NCI-H2196 treated with DMSO at 0.1 percent for 48 hours (cell line): ENCODE data around the gene CTNNA2.

Experiments used
- DNase-seq: peaks from one replicate; lab custom pipeline; 2025; ENCODE audit not compliant: unreplicated experiment; lab: John Stamatoyannopoulos, UW

CTNNA2 gene

DNA sequence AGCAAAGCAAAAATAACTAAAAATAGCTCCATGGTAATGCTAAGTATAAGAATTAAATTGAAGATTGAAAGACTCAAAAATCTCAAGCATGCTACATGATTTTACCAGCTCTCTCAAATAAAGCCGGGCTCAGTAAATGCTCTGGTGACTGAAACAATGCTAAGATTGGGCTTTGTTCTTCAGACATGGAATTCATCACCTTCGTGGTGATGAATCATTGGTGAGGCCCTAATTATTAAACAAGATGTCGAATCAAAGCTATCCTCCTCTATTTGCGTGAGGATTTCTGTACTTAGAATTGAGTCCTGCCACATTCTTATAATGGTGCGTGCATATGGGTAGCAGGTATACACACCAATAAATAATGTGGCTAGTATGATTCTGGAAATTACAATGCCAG lies 850.5 kb downstream of the CTNNA2 start:
- DNase-seq, result no peak

DNA sequence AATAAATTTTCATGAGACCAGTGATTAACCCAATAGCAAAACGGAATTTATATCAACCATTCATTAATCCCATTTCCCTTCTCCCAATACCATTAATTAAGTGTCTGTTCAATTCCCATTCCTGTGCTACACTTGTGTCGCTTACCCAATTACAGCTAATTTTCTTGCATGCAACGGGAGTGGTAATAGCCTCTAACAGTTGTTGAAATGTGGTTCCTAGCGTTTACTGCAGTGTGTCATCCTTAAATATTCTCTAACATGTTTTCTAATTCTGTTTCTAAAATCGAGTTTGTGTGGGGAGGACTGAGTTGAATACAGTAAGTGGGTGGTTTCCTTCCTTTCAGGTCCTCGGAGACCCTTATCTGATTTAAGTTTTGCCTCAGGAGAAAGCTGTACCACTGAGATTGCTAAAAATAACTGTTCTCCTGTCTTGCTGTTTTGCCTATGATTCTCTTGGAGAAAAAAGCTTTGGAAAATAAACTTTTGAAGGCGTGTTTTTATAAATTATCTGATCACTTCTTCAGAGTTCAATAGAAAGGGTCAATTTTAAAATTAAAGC lies 851.0 kb downstream of the CTNNA2 start:
- no peak for DNase-seq

DNA sequence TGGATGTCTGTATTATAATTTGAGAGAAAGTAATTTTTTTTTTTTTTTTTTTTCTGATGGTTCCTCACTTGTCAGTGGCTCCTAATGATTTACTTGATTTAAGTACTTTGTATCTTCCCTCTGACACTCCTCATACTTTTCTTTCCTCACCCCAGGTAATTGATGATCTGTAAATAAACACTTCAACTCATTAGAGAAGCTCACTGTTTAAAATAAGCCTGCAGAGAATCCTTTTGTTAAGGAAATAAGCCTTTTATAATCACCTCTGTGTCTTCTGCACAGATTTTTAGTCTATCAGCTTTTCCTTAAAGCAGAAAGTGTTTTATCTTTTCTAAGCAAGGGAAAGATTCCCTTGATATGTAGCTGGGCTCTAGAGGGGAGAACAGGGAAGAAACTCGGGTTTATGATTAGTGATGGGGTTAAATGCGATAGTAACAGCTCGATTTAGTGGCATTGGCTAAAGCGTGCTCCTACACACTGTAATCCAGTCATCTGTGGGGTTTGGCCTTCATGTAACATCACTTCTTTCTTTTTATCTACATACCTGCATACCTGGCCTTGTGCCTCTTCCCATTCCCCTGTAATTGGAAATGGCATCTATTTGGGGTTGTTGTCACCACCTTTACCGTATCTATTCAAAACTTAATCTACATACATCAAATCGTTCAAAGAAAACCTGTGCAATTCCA lies 851.8 kb downstream of the CTNNA2 start:
- DNase-seq, result no peak

DNA sequence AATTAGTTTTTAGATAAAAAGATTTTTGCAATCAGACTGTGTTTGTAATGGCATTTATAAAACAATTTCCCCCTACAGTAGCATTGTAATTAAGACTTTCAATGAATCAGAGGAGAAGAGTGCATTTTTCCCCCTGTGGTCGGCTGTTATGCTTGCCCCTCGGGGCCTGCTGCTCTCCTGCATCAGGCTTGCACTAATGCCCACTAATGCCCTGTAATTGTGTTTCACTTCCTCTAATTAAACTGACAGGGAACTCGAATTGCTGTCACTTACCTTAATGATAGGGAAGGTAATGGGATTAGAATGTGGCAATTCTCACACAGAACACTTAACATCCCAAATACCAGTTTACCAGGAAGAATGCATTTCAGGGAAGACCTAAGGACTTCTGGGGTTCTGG lies 852.9 kb downstream of the CTNNA2 start:
- DNase-seq, result no peak

DNA sequence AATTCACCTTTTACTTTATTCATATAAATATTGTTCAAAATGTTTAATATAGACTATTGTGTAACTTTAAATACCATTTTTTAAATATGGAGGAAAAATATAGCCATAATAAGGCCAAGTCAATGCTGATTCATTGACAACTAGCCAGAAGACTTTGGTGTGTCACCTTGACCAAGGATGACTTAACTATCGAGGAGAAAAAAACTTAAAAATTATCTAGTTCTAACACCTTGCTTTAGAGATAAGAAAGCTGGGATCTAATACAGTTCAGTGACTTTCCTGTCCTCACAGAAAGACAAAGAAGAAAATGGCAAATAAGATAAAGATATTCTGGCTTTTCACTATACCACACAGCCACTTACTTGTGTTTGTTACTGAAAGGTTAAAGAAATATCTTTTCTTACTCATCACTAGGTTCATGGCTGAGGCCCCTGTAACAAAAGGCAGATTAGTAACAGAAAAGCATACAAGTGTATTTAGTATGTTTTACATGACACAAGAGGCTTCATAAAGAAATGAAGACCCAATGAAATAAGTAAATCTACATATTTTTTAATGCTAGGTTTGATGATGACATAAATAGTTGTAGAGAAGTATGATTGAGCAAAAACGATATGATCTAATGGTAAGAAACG lies 857.6 kb downstream of the CTNNA2 start:
- no peak for DNase-seq

DNA sequence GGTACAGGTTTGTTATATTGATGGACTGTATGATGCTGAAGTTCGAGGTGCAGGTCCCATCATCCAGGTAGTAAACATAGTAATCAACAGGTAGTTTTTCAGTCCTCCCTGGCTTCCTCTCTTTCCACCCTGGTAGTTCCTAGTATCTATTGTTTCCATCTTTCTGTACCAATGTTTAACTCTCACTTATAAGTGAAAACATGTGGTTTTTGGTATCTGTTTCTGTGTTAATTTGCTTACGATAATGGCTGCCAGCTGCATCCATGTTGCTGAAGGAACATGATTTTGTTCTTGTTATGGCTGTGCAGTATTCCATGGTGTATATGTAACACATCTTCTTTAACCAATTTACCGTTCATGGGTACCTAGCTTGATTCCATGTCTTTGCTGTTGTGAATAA lies 861.3 kb downstream of the CTNNA2 start:
- DNase-seq, result no peak

DNA sequence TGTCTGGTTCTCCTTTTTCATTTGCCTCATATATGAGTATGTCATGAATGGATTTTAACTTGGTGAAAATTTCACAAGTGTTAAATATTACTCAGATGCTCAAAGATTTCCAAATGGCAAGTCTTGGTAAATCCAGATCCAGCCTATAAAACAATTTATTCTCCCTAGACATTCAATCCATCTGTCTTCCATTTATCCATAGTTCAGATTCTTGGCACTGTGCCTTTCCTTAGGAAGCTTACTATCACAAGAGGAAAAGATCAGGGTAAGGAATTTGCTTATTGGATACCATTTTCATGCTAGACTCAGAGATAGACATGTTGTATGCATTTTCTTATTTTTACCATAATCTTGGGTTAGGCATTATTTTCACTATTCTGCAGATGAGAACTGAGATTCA lies 864.2 kb downstream of the CTNNA2 start:
- no peak for DNase-seq

DNA sequence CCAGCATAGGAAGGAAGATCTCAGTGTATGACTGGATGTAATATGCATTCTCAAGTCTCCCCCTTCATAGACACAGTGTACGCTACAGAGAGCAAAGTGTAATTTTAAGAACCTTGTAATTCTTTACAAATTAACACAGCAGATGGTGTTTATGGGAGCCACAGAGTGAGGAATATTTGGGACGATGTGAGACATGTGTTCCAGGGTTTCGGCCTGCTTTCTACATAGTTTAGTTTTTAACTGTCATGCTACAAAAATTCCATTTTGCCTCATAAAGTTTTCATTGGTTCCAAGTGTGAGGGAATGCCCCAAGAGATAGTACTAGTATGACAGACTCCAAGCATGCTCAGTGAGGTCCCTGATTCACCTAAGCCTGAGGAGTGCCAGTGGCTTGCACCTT lies 867.9 kb downstream of the CTNNA2 start:
- no peak for DNase-seq

DNA sequence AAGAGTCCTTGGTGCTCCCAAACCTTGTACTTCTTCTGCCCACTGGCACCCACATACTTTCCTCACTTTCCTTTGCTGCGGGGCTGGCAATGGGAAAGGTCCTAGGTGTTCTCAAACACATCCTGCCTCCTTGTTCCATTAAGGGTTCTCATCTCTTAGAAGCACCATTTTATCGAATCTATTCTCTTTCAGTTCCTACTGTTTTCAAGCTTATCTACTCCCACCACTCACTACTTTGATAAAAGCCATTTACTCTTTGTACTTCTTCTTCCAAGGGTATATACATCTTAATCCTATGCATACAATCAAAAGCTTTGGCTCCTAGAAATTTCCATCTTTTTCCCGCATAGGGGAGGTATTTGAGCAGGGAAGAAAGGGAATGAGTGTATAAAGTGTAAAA lies 868.8 kb downstream of the CTNNA2 start:
- DNase-seq, result no peak

DNA sequence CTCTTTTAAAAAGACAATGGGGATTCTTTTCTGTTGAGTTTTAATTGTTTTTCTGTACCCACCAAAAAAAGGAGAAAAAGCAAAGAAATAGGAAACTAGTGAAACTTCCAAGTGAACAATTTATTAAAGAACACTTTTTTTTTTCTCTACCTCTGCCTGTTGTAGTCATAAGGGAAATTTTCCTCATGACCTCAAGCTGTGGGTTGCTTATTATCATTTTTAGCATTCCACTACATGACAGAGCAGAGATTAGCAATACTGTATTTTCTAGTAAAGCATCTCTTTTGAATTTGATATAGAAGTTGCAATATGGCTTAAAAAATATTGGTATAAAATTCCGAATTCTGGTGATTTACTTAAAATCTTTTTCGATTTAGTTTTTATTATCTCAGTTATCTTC lies 879.6 kb downstream of the CTNNA2 start:
- DNase-seq, result no peak

DNA sequence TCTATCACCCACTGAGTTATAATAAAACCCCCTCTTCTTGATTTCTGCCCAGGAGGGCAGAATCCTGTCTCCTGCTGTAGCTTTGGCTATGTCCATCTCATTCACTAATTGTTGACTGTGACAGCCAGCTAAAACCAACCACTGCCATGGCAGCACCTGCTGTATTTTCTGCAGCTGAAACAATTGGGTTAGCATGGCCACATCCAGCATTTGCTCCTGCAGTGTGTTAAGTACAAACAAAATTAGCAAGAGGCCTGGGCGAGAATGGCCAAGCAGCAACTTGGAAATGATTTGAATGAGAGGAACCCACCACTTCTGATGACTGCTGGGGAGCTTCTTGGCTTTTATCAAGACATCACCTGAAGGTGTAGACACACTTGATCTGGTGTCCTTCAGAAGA lies 881.1 kb downstream of the CTNNA2 start:
- no peak for DNase-seq

DNA sequence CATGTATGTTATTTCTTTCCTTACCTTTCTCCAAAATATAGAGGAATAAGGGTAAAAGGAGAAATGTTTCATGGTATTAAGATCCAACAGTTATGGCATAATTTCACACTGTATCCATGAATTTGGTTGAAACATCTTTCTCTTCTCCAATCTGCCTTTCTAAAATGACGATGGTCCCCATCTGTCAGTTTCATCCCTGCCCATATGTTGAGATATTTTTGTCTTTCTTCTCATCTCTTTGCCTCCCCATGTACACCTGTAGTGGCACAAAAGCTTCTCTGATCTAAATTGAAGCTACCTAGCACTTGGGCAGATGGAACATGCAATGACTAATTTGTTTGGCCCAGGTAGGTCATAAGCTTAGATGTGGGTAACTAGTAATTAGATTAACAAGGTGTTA lies 882.4 kb downstream of the CTNNA2 start:
- DNase-seq, result no peak

DNA sequence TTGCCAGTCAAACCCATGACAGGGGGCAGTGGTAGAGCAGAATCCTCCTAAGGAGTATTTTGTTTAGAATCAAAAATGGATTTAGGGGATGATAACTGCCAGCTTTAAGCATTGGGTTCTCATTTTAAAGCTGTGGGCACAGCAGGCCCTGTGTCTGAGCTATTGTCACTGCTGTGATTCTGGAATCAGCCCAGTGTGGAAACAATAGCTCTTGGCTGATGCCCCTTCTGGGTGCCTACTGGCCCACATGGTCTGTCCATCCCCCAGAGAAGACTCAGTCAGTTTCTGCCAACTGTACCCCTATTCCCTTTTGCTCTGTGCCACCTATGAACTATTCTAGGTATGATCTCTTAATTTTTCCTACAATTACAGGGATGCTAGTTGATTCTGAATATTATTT lies 883.4 kb downstream of the CTNNA2 start:
- DNase-seq, result no peak

DNA sequence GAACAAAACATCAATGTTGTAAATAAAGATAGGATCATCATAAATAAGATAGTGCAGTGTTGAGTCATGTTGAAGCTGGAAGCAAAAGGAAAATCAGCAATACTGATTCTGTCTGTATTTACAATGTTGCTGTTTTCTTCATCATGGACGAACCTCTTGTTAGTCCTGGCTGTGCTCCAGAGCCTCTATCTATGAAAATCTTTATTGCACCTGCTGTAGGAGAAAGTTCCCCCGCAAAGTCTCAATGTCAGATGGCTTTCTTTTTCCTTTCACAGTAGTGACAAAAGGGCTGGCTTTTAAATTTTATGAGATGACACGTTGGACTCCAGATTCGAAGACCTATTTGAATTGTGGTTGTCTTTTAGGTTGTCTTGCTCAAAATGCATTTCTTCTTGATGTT lies 890.2 kb downstream of the CTNNA2 start:
- DNase-seq, result no peak

DNA sequence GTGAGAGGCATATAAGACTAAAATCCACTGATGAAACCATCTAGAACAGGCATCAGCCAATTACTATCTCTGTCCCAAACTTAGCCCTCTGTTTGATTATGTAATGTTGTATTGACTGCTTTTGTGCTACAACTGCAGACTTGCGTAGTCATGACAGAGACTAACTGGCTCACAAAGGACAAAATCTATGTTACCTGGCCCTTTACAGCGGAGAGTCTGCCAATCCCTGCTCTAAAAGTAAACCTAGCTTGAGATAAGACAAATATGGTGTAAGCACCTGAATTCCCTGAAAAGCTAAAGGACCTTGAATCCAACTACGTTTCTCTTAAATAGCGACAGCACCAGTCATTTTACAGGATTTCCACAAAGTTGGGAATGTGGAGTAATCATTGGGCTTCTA lies 894.5 kb downstream of the CTNNA2 start:
- no peak for DNase-seq

DNA sequence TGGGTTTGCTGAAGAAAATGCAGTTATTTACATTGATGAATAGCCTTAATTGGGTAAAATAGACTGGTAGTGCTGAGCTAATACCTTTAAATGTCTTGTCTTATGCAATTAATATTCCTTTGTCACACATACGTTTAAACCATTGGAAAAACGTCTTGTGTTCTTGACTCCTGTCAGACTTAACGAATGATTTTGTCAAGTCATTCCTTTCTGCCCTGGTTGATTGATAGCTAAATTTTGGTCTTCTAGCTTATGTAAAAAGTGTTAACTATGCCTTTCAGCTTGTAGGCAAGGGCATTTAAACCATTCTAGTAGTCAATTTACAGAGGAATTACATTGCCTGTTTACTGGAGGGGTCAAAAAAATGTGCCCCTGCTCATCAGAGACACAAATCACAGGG lies 897.5 kb downstream of the CTNNA2 start:
- no peak for DNase-seq

DNA sequence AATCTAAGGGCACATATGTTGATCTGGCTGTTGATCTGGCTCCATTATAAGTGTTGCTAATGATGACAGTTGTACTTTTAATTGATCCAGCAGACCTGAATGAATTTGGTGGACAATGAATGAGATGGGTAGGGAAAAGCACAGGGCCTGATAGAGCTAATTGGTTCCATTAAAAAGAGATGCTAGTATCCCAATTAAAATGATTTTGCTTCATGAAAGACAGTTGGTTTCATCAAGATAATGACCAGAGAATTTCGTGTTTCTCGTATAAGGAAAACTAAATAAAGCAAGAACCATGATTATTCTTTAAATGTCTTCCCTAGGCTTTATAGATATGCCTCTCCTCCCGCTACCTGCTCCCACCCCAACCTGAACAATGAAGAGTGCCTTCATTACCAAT lies 900.3 kb downstream of the CTNNA2 start:
- DNase-seq, result no peak

DNA sequence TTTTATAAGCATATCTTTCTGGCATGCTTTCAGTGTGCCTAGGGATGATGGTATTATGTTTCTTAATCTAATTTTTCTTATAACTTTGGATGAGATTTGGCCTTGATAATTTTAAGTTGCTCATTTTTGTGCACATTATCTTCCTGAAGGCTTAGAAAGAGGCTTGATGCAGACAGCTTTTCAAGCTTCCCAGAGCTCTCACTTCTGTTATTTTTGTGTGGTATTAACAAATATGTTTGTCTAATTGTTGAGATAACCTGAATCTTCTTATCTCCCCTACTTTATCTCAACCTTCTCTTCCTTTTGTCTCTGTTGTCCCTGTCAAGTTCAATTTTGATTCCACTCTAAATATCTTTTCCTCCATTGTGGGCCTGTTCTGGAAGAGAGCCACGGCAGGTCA lies 904.9 kb downstream of the CTNNA2 start:
- no peak for DNase-seq

DNA sequence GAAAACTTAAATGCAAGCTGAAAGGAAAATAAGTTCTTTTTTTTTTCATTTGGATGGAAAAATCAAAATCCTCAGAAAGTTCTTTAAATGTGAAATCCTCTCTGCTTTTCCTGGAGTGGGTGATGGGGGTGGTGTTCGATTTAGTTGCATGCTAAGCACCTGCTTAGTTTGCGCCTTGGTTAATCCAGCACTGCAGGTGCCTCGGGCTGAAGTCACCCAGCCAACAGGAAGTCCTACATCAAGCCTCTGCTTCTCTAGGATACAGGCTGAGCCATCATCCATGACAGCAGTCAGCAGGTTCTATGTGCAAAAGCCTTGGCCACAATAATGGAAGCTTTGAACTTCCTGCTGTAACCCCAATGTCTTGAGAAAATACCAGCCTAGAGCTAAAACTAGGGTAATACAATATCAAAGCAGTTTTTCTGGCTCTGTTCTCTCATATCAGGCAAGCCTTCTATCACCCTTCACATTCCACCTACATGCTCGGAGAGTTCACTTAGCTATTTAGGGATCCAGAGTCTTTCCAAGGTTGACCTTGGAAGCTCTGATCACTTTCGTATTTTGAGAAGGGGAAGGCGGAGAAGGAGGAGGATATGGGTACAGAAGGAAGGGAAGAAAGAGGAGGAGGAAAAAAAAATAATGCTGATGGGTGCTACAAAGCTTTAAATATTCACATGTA lies 907.8 kb downstream of the CTNNA2 start:
- no peak for DNase-seq

DNA sequence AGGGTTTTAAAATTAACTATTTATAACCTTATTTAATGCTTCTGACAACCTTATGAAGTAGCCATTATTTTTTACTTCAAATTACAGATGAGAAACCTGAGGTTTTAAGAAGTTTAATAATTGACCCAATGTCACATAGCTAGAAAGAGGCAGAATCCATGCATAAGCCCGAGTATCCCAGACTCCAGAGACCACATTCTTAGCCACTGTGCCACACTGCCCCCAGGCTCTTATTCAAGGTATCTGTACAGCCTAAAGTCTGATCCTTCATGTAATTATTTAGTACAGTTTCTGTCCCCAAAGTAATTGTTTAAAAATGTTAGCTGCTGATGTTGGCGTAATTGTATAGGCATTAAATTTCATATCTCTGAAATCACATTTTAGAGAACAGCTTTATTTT lies 916.4 kb downstream of the CTNNA2 start:
- DNase-seq, result no peak

DNA sequence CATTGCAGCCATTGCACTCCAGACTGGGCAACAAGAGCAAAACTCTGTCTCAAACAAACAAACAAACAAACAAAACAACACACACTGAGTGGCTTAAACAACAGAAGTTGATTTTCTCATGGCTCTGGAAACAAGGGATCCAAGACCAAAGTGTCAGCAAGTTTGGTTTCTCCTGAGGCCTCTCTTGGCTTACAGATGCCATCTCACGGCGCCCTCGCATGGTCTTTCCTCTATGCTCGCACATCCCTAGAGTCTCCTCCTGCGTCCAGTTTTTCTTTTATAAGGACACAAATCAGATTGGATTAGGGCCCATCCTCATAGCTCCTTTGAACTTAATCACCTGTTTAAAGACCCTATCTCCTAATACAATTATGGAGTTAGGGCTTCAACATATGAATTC lies 925.1 kb downstream of the CTNNA2 start:
- no peak for DNase-seq

DNA sequence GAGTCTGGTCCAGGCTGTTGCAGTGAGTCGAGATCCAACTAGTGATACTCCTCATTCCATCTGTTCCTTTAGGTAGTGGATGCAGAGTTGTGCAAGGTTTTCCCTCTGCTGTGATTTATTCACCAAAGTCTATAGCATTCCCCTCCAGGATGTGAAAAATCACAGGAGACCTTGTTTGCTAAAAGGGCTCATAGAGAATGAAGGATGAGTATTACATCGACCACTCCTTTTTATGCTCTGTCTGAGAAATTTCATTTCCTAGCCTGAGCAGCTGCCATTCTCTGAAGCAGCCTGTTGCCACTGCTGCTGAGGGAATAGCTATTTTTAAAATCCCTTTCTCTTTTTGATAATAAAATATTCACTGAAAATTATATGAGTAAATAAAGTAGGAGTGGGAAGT lies 925.8 kb downstream of the CTNNA2 start:
- no peak for DNase-seq
